GM21447 (cell line): Measurements from ENCODE around the gene PLGLB2.
"Not testable (repeated sequence)": the region's sequence is repeated elsewhere in the genome, so short reads cannot be mapped to it uniquely, and the experiment has no call there.

ENCODE experiments used
- ATAC-seq: cut with Tn5 transposase; IDR thresholded peaks from one replicate; pipeline ENCODE4 v1.9.1; 2021; ENCODE audit not compliant: unreplicated experiment

PLGLB2 gene

DNA sequence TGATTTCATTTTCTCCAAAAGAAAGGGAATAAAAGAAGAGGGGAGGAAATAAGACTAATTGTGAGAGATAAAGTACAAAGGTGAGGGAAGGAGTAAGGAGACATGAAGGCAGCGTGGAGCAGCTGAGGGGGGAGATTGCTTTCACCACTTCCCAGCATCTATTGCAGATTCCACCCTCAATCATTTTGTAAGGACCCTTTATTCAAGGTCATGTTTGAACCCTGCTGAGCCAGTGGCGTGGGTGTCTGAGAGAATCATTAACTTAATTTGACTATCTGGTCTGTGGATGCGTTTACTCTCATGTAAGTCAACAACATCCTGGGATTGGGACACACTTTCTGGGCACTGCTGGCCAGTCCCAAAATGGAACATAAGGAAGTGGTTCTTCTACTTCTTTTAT lies at the start of gene PLGLB2:
PLGLB2 (plus strand) TSS at position 297 of the 400 bp plus-strand sequence; CDS start at position 364, 67 bp downstream.
- not testable (repeated sequence) for ATAC-seq

DNA sequence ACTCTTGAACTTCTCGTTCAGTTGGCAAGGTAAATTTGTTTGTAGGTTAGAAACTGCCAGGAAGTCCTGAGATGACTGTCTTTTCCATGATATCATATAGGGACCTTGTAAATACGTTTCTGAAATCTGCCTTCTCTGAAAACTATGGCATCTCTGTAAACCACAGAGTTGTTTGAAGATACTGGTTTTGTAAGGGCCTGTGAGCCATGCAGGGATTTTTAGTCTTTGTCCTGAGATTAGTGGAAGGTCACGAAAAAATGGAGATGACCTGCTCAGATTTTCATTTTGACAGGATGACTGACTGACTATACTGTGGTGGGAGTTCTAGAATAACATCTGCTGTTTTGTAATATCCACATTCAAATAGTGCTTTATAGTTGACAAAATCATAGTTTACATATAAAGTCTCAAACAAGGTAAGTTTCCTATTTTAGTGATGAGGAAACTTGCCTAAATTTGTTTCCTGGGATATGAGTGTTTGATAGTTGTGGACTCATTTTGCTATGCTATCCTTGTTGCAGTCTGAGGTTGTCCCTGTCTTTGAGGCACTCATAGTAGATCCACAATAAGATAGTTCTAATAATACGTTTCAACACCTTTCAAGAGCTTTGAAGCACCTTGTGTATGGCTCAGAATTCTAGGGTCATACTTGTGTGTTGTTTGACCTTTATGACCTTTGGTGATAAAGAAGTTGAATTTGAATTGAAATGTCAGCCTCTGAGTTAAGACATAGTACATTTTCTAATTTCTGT lies 43.1 kb upstream of the PLGLB2 start:
- ATAC-seq, result not testable (repeated sequence)

DNA sequence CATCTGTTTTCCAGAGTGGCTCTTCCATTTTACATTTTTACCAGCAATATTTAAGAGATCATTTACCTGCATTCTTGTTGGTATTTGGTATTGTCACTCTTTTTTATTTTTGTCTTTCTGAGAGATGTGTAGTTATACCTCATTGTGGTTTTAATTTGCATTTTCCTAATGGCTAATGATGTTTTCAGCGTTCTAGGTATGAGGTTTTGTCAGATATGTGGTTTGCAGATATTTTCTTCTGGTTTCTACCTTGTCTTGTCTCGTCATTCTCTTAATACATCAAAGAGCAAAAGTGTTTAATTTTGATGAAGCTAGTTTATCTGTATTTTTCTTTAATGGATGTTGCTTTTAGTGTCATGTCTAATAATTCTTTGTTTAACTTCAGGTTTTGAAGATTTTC lies 39.5 kb upstream of the PLGLB2 start:
- peak; percentile 69 for ATAC-seq

DNA sequence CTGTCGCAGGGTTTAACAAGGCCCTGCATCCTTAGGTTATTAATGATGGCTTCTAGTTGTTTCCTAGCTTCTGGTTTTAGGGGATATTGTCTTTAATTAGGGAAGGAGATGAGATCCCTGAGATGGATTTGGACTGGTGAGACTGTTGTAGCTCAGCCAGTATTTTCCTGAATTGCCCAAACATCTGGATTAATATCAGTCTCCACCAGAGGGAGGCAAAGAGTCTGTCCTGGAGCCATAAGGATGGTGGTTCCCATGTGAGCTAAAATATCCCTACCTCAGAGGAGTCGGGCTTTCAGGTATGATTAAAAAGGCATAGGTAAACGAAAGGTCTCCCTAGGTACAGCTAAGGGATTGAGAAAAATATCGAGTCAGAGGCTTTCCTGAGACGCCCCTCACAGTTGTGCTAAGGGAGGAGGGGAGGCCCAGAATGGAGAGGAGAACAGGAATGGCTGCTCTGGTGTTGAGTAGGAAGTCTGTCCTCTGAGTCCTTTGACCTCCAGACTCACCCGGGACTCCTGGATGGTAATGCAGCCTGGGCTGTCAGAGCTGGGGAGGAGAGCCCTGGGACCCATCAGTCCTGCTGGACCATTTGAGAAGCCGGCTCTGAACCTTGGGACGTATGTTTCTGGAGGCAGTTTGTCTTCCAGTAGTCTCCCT lies 19.8 kb upstream of the PLGLB2 start:
- not testable (repeated sequence) for ATAC-seq

DNA sequence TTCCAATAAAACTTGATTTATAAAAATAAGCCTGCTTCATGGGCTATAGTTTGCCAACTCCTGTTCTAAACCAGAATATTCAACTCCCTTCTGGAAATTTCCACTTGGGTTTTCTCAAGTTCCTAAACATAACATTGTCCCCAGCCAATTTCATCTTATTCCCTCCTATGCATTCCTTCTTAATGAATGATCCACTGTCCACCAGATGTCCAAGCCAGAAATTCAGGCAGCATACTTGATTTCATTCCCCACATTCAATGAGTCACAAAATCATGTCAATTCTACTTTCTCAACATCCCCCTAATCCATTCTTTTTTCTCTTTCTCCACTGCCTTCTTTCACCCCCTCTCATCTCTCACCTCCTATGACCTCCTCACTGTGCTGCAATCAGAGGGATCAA lies 7.0 kb upstream of the PLGLB2 start:
- not testable (repeated sequence) for ATAC-seq

DNA sequence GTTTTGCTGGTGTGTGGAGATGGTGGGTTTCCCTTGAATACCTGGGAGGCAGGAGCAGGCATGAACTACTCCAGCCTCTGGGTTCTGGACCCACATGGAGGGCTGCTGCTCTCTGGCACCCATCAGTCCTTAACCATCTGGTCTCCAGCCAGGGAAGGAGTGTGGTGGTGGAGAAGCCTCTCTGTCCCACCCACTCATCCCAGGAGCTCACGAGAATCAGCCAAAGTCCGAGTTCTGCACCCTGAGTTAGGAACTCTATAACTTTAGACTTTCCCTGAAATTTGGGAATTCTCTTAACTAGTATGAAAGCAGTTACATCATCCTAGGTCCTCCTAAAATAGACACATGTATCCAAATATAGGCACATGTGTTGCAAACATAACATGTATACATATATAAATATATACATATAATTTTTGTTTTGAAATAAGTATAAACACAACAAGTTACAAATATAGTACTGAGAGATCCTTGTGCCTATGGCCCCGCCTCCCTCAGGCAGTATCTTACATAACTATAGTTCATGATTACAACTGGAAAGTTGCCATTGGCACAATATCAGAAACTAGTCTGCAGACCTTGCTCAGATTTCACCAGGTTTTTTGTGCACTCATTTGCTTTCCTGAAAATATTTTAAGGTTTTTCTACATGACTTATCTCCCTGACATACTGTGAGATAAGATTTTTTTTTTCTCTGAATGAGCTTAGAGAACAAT lies 5.3 kb upstream of the PLGLB2 start:
- ATAC-seq, result not testable (repeated sequence)

DNA sequence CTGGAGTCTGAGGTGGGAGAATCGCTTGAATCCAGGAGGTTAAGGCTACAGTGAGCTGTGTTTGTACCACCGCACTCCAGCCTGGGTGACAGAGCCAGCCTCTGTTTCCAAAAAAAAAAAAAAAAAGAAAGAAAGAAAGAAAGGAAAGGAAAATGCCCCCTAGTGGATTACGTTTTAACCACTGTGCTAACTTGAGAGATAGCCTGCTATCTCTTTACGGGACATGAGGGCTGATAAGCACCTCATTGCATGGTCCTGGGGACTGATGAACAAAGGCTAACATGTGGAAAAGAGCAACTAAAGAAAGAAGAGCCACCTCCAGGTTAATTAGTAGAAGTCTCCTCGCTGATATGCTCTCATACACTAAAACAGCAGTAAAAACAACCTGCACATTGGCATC lies 4.2 kb upstream of the PLGLB2 start:
- ATAC-seq, result not testable (repeated sequence)

DNA sequence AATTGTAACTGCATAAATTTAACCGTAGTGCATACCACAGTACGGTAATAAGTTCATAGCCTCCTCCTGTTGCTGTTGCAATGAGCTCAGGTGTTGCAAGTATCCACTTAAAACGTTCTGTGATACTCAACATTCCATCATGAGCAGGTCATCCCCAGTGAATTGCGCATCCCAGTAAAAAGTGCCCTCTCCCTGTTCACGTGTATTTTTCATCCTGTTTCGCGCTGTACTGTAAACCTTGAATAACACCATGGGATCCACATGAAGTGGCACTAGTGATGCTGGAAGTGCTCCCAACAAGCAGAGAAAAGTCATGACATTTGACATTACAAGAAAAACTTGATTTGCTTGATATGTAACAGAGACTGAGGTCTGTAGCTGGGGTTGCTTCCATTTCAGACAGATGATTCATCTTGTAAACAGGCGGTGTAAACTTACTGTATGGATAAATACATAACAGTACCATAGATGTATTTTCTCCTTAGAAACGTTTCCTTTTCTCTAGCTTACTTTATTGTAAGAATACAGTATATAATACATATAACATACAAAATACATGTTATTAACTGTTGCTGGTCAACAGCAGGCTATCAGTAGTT lies 2.4 kb upstream of the PLGLB2 start:
- not testable (repeated sequence) for ATAC-seq

DNA sequence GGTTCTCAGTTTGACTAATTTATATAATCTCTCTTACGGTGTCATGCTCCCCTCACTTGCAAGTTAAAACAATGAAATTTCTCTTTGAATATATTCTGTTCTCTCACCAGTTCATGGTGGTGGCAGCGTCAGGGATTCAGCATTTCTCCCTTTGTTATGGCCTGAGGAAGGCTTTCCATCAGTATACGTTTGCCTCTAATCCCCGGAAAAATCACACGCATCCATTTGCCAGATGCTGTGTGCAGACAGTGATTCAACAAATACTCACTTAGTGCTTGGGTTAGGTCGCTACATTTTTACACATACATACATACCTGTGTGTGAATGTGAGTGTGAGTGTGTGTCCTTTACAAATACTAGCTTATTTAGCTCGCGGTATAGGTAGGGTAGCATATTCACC lies 637 bp downstream of the PLGLB2 start:
- ATAC-seq, result not testable (repeated sequence)

DNA sequence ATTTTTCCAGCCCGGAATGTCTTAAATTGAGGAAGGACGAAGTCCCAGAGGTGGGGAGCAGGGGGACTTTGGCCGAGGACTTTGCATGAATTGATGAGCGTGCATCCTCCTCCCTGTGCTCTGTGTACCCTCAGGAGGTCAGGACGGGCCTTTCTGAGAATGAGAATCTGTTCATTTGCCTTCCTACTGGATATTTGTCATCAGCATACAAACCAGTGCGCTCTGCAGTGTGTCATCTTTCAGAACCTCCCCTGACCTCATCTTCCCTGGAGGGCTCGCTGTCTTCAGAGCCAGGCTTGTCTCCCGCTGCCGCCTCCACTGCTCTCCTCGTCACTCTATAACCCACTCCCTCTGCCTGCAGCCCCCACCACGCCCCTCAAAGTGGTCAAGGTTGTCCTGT lies 2.7 kb downstream of the PLGLB2 start:
- not testable (repeated sequence) for ATAC-seq

DNA sequence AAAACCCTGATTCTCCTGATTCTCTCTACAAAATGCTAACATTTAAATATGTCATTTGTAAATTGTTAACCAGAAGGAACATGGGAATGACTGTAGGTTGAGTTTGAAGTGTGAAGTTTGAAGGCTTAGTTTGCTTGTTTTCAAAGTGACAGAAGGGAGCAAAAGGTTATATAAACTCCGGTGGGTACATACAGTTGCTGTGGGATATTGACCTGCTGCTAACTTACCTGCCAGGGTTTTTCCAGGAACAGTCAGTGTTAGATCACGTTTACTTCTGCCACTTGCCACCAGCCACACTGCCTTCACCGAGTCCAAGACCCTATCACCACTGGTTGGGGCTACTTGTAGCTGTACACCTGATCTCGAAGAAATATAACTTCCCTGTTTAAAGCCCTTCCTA lies 6.9 kb downstream of the PLGLB2 start:
- ATAC-seq, result not testable (repeated sequence)
